KG1 (cell line): Measurements from ENCODE around the gene P2RX7.

ENCODE experiments used
- DNase-seq: peaks from one replicate; lab custom pipeline; 2025; lab: John Stamatoyannopoulos, UW

The P2RX7 gene

DNA sequence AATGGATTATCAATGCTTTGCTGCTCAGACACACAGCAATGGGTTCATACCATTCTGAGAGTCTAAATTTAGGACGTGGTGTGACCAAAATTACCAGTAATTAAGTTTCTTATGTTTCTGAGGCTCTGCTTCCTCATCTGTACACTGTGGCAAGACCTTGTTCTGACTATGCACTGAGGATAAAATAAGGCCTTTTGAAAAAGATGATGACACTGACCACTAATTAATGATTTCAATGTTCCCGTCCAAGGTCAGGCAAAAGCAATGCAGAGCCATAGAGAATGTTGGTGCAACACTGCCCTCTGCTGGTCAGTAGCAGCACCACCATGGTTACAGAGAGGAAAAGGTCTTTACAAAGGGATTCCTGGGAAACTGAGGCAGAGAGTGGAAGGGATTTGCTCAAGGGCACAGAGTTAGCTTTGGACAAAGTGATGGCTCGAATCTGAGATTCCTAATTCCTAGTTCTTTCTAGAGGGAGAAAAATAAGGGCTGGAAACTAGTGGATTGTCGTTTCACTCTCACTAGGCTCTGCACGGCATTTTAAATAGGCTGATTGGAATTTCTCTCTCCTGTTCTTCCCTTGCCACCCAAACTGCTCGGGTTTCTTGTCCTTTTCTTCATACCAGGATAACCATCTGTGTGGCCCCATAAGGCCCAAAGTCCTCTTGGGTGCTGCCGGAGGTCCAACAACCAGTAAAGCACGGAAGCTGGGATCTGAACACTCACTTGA lies 22.3 kb upstream of the P2RX7 start:
- DNase-seq: peak; percentile 53

DNA sequence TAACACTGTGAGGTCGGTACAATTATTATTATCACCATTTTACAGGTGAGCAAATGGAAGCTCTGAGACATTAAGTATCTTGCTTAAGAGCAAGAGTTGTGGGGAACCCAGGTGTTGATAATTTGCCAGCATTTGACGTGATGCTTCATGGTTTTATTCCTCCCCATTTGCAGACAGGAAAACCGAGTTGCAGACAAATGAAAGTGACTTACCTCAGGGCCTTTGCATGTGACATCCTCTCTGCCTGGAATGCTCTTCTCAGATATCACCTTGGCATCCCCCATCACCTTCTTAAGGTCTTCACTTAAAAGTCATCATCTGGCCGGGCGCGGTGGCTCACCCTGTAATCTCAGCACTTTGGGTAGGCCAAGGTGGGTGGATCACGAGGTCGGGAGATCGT lies 21.0 kb upstream of the P2RX7 start:
- no peak for DNase-seq

DNA sequence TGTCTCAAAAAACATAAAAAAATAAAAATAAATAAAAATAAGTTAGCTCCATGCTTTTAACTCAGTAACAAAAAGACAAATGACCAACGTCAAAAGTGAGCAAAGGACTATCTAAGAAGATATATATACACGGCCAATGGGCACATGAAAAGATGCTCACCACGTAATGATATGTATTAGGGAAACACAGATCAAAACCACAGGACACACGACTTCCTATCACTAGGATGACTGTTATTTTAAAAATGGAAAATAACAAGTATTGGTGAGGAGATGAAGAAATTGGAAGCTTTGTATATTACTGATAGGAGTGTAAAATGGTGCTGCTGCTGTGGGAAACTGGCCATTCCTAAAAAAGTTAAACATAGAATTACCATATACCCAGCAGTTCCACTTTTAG lies 20.2 kb upstream of the P2RX7 start:
- DNase-seq: no peak

- DNase-seq: no peak
Observed at GRCh38 chr12:121113057-121113456, 19.6 kb upstream of the P2RX7 start.

- DNase-seq: no peak
Observed at GRCh38 chr12:121114019-121114639, 18.5 kb upstream of the P2RX7 start.

- DNase-seq: no peak
Observed at GRCh38 chr12:121114806-121115205, 17.9 kb upstream of the P2RX7 start.

GRCh38 chr12:121115530-121115929 lies 17.1 kb upstream of the P2RX7 start:
- DNase-seq: no peak

DNA sequence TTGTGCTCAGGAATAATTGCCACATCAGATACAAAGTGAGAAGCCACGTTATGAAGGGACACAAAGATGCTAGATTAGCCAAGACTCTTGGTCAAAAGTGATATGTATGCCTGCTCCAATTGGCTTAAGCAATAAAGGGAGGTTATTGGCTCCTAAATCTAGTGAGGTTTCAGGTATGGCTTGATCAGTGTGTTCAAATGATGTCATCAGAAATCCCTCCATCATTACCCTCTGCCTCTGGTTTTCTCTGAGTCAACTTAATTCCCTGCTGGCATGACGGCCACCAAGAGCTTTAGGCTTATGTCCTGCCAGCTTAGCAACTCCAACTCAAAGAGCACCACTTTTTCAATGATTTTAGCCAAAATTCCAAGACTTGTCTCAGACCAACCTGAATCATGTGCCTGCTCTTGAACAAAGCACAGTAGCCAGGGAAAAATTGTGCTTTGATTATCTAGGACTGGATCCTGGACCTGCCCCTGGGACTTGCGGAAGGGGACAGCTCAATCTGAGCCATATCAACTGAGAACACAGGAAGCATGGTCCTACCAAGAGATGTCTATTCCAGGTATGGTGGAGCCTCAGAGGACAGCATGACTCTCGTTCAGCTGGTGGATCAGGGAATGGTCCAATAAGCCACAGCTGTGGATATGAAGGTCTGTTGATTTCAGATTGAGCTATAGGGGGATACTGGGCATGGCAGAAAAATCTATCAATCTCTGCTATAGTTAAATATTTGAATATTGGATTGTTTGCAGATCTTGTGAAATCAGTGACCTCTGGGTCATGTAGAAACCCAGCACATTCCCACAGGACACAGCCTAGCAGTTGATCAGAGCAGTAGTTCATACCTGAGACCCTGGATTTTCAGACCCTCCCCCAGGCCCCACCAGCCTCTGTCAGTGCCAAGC lies 16.1 kb upstream of the P2RX7 start:
- no peak for DNase-seq

DNA sequence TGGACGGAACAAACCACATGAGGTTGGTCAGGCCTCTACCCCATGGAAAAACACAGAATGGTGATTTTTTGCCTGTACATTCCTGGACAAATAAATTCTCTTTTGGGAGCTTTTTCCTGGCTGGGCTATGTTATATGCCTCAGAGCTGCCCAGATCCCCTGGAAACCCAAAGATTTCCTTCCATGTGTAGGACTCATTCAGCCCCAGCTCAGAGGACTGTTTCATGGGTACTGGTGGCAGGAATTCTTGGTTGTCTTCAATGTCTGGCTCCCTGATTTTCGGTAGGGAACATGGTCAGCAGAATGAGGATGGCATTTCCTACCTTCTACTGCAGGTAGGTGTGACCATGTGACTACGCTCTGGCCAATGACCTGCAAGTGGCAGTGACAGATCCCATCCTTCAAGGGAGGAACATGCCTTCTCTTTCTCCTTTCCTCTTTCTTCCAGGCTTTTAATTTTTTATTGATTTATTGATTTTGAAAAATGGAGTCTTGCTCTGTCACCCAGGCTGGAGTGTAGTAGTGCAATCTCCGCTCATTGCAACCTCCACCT lies 15.4 kb upstream of the P2RX7 start:
- no peak for DNase-seq

DNA sequence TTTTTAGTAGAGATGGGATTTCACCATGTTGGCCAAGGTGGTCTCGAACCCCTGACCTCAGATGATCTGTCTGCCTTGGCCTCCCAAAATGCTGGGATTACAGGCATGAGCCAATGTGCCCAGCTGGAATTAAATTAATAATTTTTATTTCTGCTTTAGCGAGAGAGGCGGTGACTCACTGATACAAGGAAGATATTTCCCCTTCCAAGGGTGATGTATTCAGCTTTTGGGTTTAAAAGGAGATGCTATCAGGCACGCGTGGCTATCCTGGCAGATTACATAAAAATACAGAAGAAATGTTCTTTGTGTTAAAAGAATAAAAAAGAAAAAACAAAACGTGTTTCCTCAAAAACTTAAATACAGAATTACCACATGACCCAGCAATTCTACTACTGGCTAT lies 12.4 kb upstream of the P2RX7 start:
- no peak for DNase-seq

GRCh38 chr12:121120989-121121755 lies 11.5 kb upstream of the P2RX7 start:
- DNase-seq: no peak

GRCh38 chr12:121121805-121122204 lies 10.9 kb upstream of the P2RX7 start:
- no peak for DNase-seq

- DNase-seq: no peak
Observed at GRCh38 chr12:121123488-121123887, 9.2 kb upstream of the P2RX7 start.

DNA sequence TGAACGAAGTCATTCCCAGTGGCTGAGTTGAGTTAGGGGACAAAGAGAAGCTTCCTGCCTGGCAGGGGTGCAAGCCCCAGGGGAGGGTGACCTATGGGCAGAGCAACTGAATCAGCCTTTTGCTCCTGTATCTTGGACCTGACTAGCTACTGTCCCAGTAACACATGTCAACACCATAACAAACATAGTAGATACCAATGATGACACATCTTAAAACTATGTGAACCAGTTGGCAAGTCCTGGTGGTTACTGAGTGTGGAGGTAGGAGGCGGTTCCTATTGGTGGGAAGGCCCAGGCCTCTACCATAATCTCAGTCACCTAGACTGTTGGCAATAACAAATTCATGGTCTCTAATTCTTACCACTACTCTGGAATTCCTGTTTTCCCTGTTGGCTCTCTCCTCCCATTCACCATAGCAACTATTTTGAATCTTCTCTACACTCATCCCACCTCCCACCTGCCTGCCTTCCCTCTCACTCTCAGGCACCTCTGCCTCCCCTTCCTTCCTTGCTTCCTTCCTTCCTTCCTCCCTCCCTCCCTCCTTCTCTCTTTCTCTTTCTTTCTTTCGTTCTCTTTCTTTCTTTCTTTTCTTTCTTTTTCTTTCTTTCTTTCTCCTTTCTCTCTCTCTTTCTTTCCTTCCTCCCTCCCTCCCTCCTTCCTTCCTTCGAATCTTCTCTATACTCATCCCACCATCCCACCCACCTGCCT lies 8.1 kb upstream of the P2RX7 start:
- DNase-seq: no peak

DNA sequence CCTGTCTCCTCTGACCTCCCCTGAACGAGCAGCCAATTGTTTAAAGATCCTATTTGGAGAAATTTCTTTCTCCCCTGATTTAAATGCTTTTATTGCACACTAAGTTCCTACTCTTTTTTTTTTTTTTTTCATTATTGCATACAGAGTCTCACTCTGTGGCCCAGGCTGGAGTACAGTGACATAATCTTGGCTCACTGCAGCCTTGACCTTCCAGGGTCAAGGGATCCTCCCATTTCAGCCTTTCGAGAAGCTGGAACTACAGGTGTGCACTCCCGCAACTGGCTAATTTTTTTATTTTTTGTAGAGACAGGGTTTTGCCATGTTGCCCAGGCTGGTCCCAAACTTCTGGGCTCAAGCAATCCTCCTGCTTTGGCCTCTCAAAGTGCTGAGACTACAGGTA lies 5.2 kb upstream of the P2RX7 start:
- DNase-seq: no peak

- DNase-seq: peak; percentile 89
Observed at GRCh38 chr12:121128908-121129810, 3.5 kb upstream of the P2RX7 start.

DNA sequence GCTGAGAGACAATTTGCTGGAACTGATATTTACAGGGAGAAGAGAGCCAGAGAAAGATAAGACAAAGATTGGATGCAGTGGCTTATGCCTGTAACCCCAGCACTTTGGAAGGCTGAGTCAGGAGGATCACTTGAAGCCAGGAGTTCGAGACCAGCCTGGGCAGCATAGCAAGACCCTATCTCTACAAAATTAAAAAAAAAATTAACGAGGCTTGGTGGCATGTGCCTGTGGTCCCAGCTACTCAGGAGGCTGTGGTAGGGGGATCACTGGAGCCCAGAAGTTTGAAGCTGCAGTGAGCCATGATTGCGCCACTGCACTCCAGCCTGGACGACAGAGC lies 2.9 kb upstream of the P2RX7 start:
- DNase-seq: no peak

- DNase-seq: no peak
Observed at GRCh38 chr12:121130866-121131373, 1.8 kb upstream of the P2RX7 start.

GRCh38 chr12:121131941-121132341 lies 735 bp upstream of the P2RX7 start:
- DNase-seq: no peak

DNA sequence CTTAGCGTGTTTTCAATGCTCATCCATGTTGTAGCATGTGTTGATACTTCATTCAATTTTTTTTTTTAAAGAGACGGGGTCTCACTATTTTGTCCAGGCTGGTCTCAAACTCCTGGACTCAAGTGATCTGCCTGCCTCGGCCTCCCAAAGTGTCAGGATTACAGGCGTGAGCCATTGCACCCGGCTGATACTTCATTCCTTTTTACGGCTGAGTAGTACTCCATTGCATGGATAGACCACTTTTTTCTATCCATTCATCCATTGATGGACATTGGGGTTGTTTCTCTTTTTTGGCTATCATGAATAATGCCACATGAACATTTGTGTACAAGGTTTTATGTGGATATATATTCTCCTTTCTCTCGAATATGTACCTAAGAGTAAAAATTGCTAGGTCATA lies 1.2 kb downstream of the P2RX7 start:
- no peak for DNase-seq
